HG02763 (cell line): ENCODE measurements around the gene BLACAT1.

Experiments
- ATAC-seq: cut with Tn5 transposase; IDR thresholded peaks from one replicate; pipeline ENCODE4 v1.9.1; 2021; ENCODE audit warnings: mild to moderate bottlenecking, moderate library complexity; ENCODE audit not compliant: unreplicated experiment

BLACAT1 gene

GRCh38 chr1:205456868-205457745, 1.3 kb upstream of the BLACAT1 start:
- no peak for ATAC-seq

GRCh38 chr1:205456383-205456867, 580 bp upstream of the BLACAT1 start:
- no peak for ATAC-seq

GRCh38 chr1:205454903-205455335, 926 bp downstream of the BLACAT1 start:
- ATAC-seq: no peak

GRCh38 chr1:205453466-205453865, 2.4 kb downstream of the BLACAT1 start:
- no peak for ATAC-seq

GRCh38 chr1:205452933-205453332, 2.9 kb downstream of the BLACAT1 start:
- ATAC-seq: no peak

- no peak for ATAC-seq
Observed at GRCh38 chr1:205452364-205452763, 3.5 kb downstream of the BLACAT1 start.

GRCh38 chr1:205451759-205452164, 4.1 kb downstream of the BLACAT1 start:
- no peak for ATAC-seq

GRCh38 chr1:205451202-205451601, 4.6 kb downstream of the BLACAT1 start:
- no peak for ATAC-seq

GRCh38 chr1:205450448-205450847, 5.4 kb downstream of the BLACAT1 start:
- no peak for ATAC-seq

- no peak for ATAC-seq
Observed at GRCh38 chr1:205449750-205450443, 5.9 kb downstream of the BLACAT1 start.

GRCh38 chr1:205449254-205449749, 6.5 kb downstream of the BLACAT1 start:
- ATAC-seq: no peak

- no peak for ATAC-seq
Observed at GRCh38 chr1:205448540-205449253, 7.1 kb downstream of the BLACAT1 start.

GRCh38 chr1:205447457-205448341, 8.1 kb downstream of the BLACAT1 start:
- ATAC-seq: no peak

- ATAC-seq: no peak
Observed at GRCh38 chr1:205446828-205447227, 9.0 kb downstream of the BLACAT1 start.

GRCh38 chr1:205445646-205445935, 10.3 kb downstream of the BLACAT1 start:
- ATAC-seq: no peak

GRCh38 chr1:205444931-205445645, 10.8 kb downstream of the BLACAT1 start:
- ATAC-seq: no peak

GRCh38 chr1:205444300-205444930, 11.4 kb downstream of the BLACAT1 start:
- ATAC-seq: no peak

GRCh38 chr1:205443585-205444299, 12.1 kb downstream of the BLACAT1 start:
- no peak for ATAC-seq
